COLO668 (cell line): ENCODE data around the gene FRRS1L.
"Not testable (repeated sequence)": the region's sequence is repeated elsewhere in the genome, so short reads cannot be mapped to it uniquely, and the experiment has no call there.

Source experiments
- DNase-seq: peaks from one replicate; lab custom pipeline; 2025; ENCODE audit not compliant: unreplicated experiment; lab: John Stamatoyannopoulos, UW

FRRS1L gene

GRCh38 chr9:109134167-109134578 lies 32.9 kb downstream of the FRRS1L start:
- no peak for DNase-seq

- no peak for DNase-seq
Observed at GRCh38 chr9:109133533-109133932, 33.5 kb downstream of the FRRS1L start.

- DNase-seq = no peak
Observed at GRCh38 chr9:109132567-109133021, 34.5 kb downstream of the FRRS1L start.

- DNase-seq = no peak
Observed at GRCh38 chr9:109129470-109130197, 37.4 kb downstream of the FRRS1L start.

- DNase-seq = not testable (repeated sequence)
Observed at GRCh38 chr9:109126671-109127070, 40.4 kb downstream of the FRRS1L start.

- no peak for DNase-seq
Observed at GRCh38 chr9:109124121-109124520, 42.9 kb downstream of the FRRS1L start.

- no peak for DNase-seq
Observed at GRCh38 chr9:109122726-109123621, 44.1 kb downstream of the FRRS1L start.

GRCh38 chr9:109121232-109121796 lies 45.7 kb downstream of the FRRS1L start:
- no peak for DNase-seq

- DNase-seq = no peak
Observed at GRCh38 chr9:109120204-109120789, 46.8 kb downstream of the FRRS1L start.

GRCh38 chr9:109119439-109120203 lies 47.4 kb downstream of the FRRS1L start, which contains the start of gene TMEM245:
Gene TMEM245 (minus strand): TSS chr9:109119947. CDS start chr9:109119913, 34 bp downstream.
- DNase-seq = peak; percentile 96

- no peak for DNase-seq
Observed at GRCh38 chr9:109118808-109119438, 48.1 kb downstream of the FRRS1L start.

- DNase-seq = peak; percentile 8
Observed at GRCh38 chr9:109117856-109118807, 48.9 kb downstream of the FRRS1L start.

GRCh38 chr9:109115931-109116526 lies 51.0 kb downstream of the FRRS1L start:
- DNase-seq = no peak

GRCh38 chr9:109114670-109115069 lies 52.4 kb downstream of the FRRS1L start:
- DNase-seq = no peak

GRCh38 chr9:109113892-109114609 lies 53.0 kb downstream of the FRRS1L start:
- no peak for DNase-seq

- no peak for DNase-seq
Observed at GRCh38 chr9:109113254-109113653, 53.8 kb downstream of the FRRS1L start.

- no peak for DNase-seq
Observed at GRCh38 chr9:109110329-109111021, 56.6 kb downstream of the FRRS1L start.
